ENCODE measurements around the gene C6orf163.
A peak's percentile ranks its signal among the peaks of the same experiment; 100 is the strongest.

Gene C6orf163

DNA sequence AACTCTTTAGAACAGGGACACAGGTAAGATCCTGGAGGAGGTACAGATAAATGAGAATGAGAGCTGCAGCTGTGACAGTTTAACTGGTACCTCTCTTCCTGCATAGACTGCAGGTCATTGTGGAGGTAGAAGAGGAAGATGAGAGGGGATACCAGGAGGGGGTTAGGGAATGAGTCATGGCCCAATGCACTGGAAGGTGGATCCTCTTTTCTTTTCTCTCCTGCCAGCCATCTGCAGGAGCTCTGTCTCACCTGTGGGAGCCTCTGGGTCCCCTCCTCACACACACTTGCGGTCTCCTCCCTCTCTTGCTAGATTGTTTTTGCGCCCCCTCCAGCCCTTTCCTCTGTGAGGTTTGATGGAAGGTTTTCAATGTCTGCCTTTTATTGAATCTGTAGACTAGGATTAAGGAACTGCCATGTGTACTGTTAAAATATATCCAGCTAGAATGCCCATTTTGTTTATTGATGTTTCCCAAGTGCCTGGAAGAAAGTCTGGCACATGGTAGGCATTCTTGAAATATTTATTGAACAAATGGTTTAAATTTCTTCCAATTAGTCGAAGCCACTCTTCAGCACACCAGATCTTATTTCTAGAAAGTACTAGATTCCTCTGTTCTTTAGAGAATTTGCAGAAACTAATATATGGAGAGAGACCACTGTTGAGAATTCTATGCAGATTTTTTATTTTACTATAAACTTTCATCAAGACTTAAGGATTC, 13.0 kb downstream of the C6orf163 start:
- DNase-seq: no peak

DNA sequence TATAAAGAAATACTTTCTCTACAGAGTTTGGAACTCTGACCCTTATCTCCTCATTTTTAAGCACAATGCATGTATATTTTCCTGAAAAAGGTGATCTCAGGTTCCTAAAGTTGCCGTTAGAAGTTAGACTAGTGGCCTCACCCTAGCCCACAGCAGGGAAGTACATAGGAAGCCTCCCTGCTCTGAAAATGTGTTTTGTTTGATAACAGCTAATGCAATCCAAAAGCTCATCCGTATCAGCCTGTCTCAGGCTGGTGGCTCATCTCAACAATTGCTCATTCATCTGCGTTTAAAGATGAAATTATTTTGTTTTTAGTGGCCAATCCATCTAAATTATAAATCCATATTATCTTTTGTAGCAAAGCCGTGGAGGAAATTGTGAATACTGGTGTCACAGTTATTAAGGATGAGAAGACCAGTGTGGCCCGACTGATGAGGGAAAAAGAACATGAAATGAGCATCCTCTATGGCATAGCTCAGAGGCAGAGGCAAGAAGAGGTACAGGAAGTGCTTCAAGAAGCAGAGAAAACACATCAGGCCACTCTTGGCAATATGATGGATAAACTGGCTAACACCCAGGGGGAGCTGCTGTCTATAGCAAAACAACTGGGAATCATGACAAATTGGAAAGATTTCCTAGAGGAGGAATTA, 20.1 kb downstream of the C6orf163 start:
- no peak for DNase-seq

DNA sequence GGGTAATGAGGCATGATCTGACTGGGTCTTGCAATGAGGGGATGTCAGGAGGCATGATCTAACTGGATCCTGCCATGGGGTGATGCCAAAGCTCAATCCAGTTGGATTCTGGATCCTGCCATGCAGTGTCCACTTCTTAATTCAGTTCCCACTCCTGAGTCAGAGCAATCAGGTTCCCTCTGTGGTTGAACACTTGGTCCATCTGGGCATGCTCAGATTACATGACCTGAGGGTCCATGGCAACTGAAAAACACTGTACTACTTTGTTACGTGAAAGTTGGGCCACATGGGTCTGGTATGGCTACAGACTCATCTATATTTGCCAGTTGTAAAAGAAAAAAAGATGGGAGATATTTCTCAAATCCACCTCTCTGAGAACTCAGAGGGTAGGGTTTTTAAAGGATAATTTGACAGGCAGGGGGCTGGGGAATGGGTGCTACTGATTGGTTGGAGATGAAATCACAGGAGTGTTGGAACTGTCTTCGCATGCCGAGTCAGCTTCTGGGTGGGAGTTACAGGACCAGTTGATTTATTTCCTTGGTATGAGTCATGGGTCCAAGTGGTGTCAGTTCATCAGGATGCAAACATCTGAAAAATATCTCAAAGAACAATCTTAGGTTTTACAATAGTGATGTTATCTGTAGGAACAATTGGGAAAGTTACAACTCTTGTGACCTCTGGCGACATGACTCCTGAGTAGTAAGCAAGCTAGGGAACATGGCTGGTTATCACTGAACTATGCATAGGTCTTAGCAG, 21.6 kb downstream of the C6orf163 start:
- no peak for DNase-seq

DNA sequence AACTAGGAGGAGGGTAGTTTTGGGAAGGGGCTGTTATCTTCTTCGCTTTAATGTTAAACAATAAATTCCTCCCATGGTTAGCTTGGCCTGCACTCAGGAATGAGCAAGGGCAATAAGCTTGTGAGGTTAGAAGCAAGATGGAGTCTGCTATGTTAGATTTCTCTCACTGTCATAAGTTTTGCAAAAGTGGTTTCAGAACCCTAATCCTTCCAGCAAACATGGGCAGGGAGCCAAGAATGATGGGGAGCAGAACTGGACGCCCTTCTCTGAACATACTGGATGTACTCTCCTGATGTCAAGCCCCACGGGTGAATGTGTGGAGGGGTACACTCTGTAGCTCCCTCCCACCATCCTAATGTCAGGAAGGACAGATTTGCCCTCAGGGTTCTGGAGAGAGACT, 22.3 kb downstream of the C6orf163 start:
- no peak for DNase-seq

DNA sequence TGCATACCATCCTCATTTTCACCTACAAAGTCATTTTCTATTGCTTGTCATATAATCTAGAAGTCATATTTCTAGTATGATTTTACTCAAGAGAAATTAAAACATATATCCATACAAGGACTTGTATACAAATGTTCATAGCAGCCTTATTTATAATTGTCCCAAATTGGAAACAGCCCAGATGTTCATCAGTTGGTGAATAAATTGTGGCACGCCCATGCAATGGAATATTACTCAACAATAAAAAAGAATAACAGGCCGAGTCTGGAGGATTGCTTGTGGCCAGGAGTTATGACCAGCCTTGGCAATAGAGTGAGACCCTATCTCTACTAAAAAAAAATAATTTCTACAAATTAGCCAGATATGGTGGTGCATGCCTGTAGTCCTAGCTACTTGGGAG, 28.8 kb downstream of the C6orf163 start:
- DNase-seq: no peak

DNA sequence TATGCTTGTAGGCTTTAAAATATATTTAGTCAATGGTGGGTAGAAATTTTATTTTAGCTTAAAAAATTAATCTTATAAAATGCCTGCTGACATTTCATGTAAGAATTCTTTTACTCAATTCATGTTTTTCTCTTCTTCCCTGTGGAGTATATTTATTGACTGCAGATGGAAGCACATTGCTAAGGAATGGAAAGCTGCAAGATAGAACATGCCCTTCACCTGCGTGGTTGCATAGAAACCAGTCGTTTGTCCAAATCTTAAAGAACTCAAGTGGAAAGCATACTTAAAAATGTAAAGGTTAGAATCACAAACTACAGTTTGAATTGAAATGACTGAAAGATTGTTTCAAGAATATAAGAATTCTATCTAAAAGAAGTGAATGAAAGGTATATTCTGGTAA, 30.7 kb downstream of the C6orf163 start:
- no peak for DNase-seq

DNA sequence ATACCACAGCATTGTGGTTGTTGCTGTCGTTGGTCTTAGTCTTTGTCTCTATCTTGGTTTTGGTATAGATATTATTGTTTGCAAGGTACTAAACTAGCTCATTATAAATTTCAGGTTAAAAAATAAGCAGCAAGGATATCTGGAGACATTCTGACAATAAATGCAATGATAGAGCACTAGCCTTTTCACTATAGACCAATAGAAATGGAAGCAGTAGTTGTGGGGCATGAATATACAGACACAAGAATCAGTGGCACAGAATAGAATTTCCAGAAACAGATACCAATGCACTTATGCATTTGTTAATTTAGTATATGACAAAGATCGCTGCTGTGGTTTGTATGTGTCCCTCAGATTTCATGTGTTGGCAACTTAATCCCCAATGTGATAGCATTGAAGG, 32.0 kb downstream of the C6orf163 start:
- no peak for DNase-seq

DNA sequence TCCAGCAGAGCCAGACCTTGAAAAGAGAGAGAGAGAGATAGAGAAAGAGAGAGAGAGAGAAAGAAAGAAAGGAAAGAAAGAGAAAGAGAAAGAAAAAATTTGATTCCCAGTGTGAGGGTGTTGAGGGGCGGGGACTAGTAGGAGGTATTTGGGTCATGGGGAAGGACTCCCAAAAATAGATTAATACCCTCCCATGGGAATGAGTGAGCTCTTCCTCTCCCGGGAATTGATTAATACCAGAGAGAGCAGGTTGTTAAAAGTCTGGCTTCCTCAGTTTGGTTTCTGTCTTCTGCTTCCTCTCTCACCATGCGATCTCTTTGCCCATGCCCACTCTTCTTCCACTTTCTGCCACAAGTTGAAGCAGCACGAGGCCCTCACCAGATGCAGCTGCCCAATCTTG, 34.3 kb downstream of the C6orf163 start:
- no peak for DNase-seq

DNA sequence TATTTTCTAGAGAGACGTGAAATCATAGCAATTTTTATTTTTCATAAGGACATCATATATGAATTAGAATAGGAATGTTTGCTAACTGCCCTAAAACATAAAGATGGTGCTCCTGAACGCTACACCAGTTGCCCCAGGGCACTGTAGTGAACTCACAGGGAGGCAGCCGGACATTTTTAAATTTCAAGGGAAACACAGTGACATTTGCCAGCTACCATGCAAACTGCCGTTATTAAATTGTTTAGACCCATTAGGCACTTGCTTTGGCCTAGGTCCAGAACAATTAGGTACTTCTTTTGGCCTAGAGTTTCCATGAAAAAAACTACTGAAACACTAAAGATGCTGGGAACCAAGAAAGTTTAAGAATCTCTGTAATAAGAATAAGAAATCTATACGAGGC, 38.2 kb downstream of the C6orf163 start:
- DNase-seq: no peak

DNA sequence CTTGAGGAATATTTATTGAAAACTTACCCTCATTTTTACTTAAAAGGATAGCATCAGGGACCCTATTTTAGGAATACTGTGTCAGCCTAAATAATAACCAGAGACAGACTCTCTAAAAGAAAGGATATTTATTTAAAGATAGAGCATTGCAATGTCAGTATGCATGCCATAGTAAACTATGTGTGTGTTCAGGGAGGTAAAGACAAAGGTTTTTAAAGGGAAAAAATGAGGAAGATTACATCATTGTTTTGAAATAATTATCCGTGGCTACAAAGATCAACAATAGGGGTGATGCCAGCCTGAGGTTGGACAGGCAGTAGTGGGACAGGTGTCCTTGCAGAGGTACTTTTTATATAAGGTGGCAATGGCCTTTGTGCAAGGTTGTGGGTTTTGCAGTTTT, 39.4 kb downstream of the C6orf163 start:
- no peak for DNase-seq

DNA sequence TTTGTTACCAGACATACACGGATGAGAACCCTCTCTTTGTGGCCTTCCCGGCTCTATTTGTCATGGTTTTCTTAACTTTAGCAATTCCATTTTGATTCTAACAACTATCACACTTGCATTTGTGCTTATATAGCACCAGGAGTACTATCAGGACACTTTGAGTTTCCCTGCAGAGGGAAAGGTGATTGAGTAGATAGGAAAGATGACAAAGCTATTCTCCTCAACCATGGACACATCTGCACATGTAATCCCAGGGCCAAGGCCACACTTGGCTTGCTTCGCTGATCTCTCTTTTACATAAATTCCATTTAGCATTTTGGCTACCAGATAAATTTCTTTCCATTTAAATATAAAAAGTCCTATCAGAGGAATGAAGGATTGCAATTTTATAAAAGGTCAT, 39.8 kb downstream of the C6orf163 start:
- DNase-seq: no peak

DNA sequence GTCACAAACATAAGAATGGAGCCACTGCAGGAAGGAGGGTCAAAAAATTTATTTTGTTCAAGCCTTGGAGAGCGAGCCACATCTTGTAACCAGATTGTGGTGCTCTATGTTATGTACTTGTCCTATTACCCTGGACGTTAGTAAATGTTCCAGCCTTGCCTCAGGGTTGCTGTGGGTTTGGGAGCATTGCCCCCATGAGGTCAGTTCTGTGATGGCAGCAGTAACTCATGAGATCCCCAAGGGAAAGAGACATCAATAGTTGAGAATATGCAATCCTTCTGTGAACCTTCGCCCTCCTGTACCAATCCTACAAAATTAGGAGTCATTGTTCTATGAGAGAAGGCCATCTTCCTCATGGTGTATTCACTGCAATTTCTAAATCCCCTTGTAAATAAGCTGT, 46.7 kb downstream of the C6orf163 start:
- DNase-seq: peak; percentile 25

DNA sequence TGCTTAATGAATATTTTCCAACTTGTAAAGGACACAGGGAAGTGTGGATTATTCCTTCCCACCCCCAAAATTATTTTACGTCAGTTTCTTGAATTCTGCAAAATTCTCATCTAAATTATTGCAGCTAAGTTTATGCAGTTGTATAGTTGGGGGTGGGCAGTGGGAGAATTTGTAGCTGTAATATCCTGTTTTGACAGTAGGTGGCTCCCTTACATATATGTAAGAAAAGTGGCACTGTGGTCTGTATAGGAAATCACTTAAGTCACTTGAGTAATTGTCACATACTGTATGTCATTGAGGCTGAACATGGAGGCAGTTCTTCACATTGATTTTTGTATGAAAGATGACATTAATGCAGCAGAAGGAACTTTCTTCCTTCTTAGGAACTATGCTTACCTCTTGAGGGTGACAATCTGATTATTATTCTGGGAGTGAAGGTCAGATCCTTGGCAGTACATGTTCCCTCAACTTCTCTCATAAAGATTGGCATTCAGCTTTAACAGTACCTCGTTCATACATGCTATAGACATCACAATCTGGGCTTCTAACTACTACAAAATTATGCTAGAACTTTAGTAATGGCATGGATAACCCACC, 48.5 kb downstream of the C6orf163 start:
- DNase-seq: peak; percentile 60

DNA sequence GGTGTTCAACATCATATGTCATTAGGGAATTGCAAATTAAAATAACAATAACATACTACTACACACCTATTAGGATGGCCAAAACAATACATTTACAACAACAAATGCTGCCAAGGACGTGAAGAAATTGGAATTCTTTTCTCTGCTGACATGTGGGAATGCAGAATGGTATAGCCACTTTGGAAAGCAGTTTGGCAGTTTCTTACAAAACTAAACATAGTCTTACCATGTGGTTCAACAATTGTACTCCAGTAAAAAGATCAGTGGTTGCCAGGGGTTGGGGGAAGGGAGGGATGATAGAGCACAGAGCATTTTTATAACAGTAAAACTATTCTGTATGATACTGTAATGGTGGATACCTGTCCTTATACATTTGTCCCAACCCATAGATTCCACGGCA, 50.8 kb downstream of the C6orf163 start:
- no peak for DNase-seq

DNA sequence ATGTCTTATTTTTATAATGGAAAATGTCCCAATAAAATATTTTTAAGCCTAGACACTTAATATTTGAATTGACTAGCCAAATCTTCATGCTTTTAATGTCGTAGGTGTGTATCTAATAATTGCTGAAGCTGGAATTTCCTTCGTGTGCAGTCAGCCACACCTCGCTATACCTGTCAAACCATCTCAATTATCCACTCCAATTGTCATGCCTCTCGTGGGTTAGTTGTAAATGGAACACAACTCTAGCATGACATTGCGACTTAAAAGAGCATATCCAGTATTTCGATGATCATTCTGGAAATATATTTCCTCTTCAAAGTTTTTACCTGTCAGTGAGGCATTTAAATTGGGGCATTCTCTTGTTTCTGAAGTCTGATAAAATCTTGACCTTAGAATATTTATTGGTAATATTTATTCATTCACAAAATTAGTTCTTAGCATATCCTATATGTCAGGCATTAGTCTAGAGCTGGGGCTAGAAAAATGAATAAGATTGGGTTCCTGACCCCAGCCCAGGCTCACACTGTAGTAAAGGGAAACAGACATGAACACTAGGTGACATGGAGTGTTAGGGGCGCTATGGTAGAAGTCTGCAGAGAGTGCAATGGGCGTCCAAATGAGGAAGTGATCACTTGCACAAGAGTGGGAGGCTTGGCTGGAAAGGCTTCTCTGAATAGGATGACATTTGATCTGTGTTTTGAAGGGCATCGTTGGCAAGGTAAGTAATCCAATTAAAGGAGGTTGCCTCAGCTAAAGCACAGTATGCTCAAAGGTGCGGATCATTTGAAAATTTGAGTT, 52.2 kb downstream of the C6orf163 start:
- DNase-seq: no peak

DNA sequence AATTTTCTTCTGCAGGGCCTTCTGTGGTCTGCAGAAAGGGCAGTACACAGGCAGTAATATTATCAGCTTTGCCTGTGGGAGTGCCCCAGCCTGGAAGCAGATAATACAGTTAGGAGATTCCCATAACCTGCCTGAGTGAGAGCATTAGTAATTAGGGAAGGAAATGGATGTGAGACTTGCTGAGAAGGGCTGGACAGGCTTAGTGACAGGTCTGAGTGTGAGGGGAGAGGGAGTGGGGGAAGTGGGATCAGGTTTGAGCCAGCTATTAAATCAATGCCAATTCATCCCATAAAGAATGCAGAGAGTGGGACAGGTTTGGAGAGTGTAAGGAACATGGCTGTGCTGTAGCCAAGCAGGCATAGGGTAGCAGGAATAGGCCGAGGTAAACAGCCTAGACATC, 53.0 kb downstream of the C6orf163 start:
- no peak for DNase-seq

DNA sequence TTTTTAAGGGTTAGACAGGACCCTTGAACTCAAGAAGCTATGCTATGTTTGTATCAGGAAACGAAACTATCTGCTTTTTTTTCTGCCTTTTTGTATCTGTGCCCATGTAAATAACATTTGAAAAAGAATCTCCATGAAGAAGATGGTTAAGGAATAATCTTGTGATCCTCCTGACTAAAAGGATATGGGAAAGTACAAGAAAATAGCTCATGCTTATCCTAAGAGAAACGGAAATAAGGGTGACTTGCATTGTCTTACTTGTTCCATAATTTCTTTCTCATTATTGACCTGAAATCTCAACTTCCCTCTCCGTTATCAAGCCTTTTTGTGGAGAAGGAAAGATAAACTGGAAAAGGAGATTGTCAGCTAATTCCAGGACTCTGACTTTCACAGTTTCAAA, 57.2 kb downstream of the C6orf163 start:
- no peak for DNase-seq

DNA sequence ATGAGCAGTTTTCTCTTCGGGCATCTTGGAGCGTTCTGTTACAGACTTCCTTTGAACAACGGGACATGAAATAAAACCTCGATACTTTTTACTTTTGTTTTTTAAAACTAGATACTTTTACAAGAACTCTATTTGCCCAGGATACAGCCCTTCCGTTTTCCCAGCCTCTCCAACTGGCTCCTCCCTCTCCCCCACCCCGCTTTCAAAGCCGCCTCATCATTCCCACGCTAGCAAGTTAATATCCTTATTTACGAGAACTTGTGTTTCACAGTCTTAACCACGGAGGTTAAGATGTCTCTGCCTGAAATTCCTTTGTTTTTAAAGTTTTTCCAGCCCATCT, 62.9 kb downstream of the C6orf163 start:
- DNase-seq: peak; percentile 74

DNA sequence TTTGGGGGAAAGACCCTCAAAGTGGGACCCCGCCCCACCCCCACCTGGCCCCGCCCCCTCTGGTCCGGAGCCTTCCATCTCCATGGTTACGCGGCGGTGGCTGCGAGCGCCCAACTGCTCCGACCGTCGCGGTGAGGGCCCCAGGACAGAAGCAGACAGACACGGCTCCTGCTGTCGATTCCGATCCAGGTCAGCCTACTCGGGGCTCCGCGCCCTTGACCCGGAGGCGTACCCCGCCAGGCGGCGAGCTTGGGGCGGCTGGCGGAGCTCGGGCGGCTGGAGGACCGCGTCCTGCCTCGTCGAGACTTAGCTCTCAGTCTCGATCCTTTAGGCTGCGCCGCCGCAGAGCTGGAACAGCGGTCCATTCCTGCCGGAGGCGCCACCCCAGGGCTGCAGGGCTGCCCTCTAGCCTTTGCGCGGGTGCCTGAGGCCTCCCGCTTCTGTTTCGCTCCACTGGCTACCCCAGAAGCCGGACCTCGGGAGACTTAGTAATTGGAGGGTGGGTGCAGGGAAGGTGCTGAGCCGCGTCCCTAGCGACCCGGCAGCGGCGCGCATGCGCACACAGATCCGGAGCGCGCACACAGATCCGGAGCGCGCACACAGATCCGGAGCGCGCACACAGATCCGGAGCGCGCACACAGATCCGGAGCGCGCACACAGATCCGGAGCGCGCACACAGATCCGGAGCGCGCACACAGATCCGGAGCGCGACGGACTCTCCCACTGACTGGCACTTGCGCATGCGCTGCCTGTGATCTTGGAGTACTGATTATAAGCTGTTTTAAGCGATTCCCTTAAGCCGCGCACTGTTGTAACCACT, 63.5 kb downstream of the C6orf163 start, which contains the start of gene CFAP206:
CFAP206 (plus strand) TSS at position 72 of the 820 bp plus-strand sequence. CDS start 1,868 bp downstream, outside the sequence.
- peak; percentile 86 for DNase-seq

DNA sequence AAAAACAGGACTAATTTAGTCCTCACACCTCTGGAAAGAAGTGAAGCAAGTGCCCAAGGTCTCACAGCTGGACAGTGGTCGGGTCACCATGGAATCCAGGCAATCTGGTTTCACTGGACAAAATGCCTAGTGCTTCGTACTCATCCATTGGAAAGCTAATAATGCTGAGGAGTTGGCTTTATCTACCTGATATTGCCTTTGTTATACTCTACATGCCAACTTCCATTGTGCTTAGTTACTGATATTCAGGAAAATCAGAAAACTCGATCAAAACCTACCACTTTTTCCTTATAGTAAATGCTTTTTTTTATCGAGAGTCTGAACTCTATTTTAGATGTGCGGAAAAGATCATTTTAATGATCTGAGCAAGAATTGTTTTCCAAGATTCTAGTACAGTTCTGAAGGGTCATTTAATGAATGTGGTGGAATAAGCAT, 64.1 kb downstream of the C6orf163 start:
- no peak for DNase-seq
